CD4-positive, alpha-beta T cell (primary cell): ENCODE results near the gene LHFPL3. TPM values are rescaled to one million over a fixed set of nuclear protein-coding genes. Genes with fewer than 3 reads are reported as not detected.

ENCODE experiments used
- ATAC-seq: fragments of 200-7000 bp; cut with Tn5 transposase; one replicate; pipeline ENCODE4 v1.10.0; 2022; ENCODE audit warnings: mild to moderate bottlenecking; ENCODE audit not compliant: poor library complexity
- CTCF ChIA-PET: fragments of 350-600 bp; sonication (Branson Sonifier 250); formaldehyde crosslinking; loops from one replicate; lab custom pipeline; 2021; ENCODE audit warnings: antibody characterized with exemption, inconsistent platforms; lab: Charles Lee
- POLR2A ChIA-PET: fragments of 350-600 bp; sonication (Branson Sonifier 250); formaldehyde crosslinking; loops from one replicate; lab custom pipeline; 2021; ENCODE audit warnings: antibody characterized with exemption, inconsistent platforms; lab: Charles Lee
- DNase-seq, 14 experiments: peaks; one replicate each; pipeline ENCODE4 v3.0.0-alpha.2; 2013 to 2020; ENCODE audit warnings: mixed read lengths in 2 of 14
- H3K27ac ChIP-seq, 2 donors: one replicate each; pipeline versions ENCODE4 v1.5.1 to v1.7.0; 2013; ENCODE audit warnings: low read length in 2 of 2, low read depth in 1 of 2, mild to moderate bottlenecking in 1 of 2
- H3K27me3 ChIP-seq, 2 experiments: 1 replicate in 1 of 2; 2 replicates in 1 of 2; pipeline versions ENCODE4 v1.6.1 to v1.7.0; 2013; ENCODE audit warnings: low read length in 2 of 2, control low read depth in 1 of 2, mild to moderate bottlenecking in 1 of 2, moderate library complexity in 1 of 2; ENCODE audit not compliant: insufficient read depth in 2 of 2, control insufficient read depth in 1 of 2
- H3K36me3 ChIP-seq: one replicate; pipeline ENCODE4 v1.6.1; 2013; ENCODE audit warnings: low read length, control low read depth; ENCODE audit not compliant: insufficient read depth
- H3K4me1 ChIP-seq: one replicate; pipeline ENCODE4 v1.6.1; 2013; ENCODE audit warnings: low read length, control low read depth; ENCODE audit not compliant: insufficient read depth
- H3K4me3 ChIP-seq: one replicate; pipeline ENCODE4 v1.5.1; 2013; ENCODE audit warnings: mild to moderate bottlenecking, low read length, moderate library complexity
- H3K9me3 ChIP-seq, 2 experiments: 1 replicate in 1 of 2; 2 replicates in 1 of 2; pipeline versions ENCODE4 v1.6.1 to v1.7.0; 2013; ENCODE audit warnings: low read length in 2 of 2, mild to moderate bottlenecking in 2 of 2, control low read depth in 1 of 2, moderate library complexity in 1 of 2; ENCODE audit not compliant: control insufficient read depth in 1 of 2, insufficient read depth in 1 of 2
- H3K27ac Mint-ChIP-seq: one replicate; pipeline ENCODE4 v1.8.0; 2020; ENCODE audit warnings: mixed read lengths
- H3K27me3 Mint-ChIP-seq: one replicate; pipeline ENCODE4 v1.8.0; 2021; ENCODE audit warnings: mixed read lengths
- H3K36me3 Mint-ChIP-seq: one replicate; pipeline ENCODE4 v1.8.0; 2021; ENCODE audit warnings: low read depth, mixed read lengths
- H3K4me1 Mint-ChIP-seq: one replicate; pipeline ENCODE4 v1.8.0; 2021; ENCODE audit warnings: low read depth, mixed read lengths
- H3K4me3 Mint-ChIP-seq: one replicate; pipeline ENCODE4 v1.8.0; 2020; ENCODE audit warnings: mild to moderate bottlenecking, mixed read lengths
- H3K9me3 Mint-ChIP-seq: one replicate; pipeline ENCODE4 v1.8.0; 2020; ENCODE audit warnings: mixed read lengths
- intact Hi-C, 2 experiments: fragments of 100-400 bp; cut with DNase I in 1 of 2; cut with micrococcal nuclease in 1 of 2; formaldehyde crosslinking; loops; one replicate each; pipeline versions ENCODE4 v1.15.1 to v1.9.0; 2023 to 2025; cut with DNase I, micrococcal nuclease
- total RNA-seq, 174 experiments: library from RNA in 2 of 174; stranded (reverse) in 2 of 174; gene quantifications; one replicate each; pipeline ENCODE4 v1.2.3 and lab custom pipeline; 2021 to 2026
- TF ChIP-seq, protein P1 (sequence below): fragments of 200-600 bp; IDR thresholded peaks from one replicate; pipeline ENCODE4 v1.8.0; 2022; ENCODE audit warnings: antibody characterized with exemption, mild to moderate bottlenecking

LHFPL3 gene
- total RNA-seq, 2 experiments from 2014 or later, result not detected

DNA sequence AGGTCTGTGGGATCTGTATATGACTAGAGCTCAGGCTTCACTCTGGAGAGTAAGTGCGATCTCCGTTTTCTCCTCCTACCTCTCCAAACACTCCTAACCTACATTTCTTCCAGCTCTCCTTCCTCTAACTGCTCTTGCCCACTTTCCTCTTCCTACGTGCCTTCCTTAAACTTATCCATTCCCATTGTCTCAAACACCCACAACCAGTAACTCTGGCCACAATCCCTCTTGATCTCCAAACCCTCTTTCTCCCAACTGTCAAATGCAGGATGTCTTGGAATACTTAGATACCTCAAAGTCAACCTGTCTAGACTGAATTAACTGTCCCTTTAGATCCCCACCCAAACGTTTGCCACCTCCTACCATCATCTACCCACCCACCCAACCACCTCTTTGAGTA, 471.9 kb downstream of the LHFPL3 start:
- no peak for ATAC-seq
- Mint-ChIP-seq H3K36me3 (no peaks in the 10 kb centered on the region), H3K9me3 (no peaks in the 10 kb centered on the region), H3K27me3 (peaks cover 34% of the 10 kb centered on the region), H3K4me1 (no peaks in the 10 kb centered on the region), H3K4me3 (no peak overlapping the region), H3K27ac (no peak overlapping the region)
- Histone ChIP-seq H3K27me3 (peaks cover 0 to 3% of the 10 kb centered on the region in 2 experiments), H3K4me3 (no peak overlapping the region), H3K4me1 (no peaks in the 10 kb centered on the region), H3K36me3 (no peaks in the 10 kb centered on the region), H3K27ac (no peak overlapping the region), H3K9me3 (no peaks in the 10 kb centered on the region)
- intact Hi-C loops, result no loop called here
- CTCF ChIA-PET, result no interaction called here
- TF ChIP-seq, protein P1, sequence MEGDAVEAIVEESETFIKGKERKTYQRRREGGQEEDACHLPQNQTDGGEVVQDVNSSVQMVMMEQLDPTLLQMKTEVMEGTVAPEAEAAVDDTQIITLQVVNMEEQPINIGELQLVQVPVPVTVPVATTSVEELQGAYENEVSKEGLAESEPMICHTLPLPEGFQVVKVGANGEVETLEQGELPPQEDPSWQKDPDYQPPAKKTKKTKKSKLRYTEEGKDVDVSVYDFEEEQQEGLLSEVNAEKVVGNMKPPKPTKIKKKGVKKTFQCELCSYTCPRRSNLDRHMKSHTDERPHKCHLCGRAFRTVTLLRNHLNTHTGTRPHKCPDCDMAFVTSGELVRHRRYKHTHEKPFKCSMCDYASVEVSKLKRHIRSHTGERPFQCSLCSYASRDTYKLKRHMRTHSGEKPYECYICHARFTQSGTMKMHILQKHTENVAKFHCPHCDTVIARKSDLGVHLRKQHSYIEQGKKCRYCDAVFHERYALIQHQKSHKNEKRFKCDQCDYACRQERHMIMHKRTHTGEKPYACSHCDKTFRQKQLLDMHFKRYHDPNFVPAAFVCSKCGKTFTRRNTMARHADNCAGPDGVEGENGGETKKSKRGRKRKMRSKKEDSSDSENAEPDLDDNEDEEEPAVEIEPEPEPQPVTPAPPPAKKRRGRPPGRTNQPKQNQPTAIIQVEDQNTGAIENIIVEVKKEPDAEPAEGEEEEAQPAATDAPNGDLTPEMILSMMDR, result no peak
- no peak for DNase-seq
- POLR2A ChIA-PET, result no interaction called here

GRCh38 chr7:104801022-104801421, 472.6 kb downstream of the LHFPL3 start:
- no peaks in the 10 kb centered on the region for H3K27me3 ChIP-seq
- ATAC-seq, result no peak
- H3K27me3 Mint-ChIP-seq, result peaks cover 30% of the 10 kb centered on the region

GRCh38 chr7:104803931-104804330, 475.5 kb downstream of the LHFPL3 start:
- H3K27ac Mint-ChIP-seq, result no peak overlapping the region
- POLR2A ChIA-PET, result no interaction called here
- CTCF ChIA-PET, result no interaction called here

More at GRCh38 chr7:104801022-104801421, 472.6 kb downstream of the LHFPL3 start:
- Histone ChIP-seq H3K9me3 (no peaks in the 10 kb centered on the region), H3K4me3 (no peak overlapping the region), H3K36me3 (no peaks in the 10 kb centered on the region), H3K27ac (no peak overlapping the region), H3K4me1 (no peaks in the 10 kb centered on the region)
- ChIA-PET POLR2A (no interaction called here), CTCF (no interaction called here)
- DNase-seq, result no peak
- intact Hi-C loops, result no loop called here
- Mint-ChIP-seq H3K4me3 (no peak overlapping the region), H3K36me3 (no peaks in the 10 kb centered on the region), H3K4me1 (no peaks in the 10 kb centered on the region), H3K27ac (no peak overlapping the region), H3K9me3 (no peaks in the 10 kb centered on the region)
- TF ChIP-seq, protein P1, result no peak

More at GRCh38 chr7:104803931-104804330, 475.5 kb downstream of the LHFPL3 start:
- H3K27me3 ChIP-seq, result peaks cover 0 to 4% of the 10 kb centered on the region in 2 experiments
- TF ChIP-seq, protein P1, result no peak
- no peaks in the 10 kb centered on the region for H3K4me1 Mint-ChIP-seq
- no peaks in the 10 kb centered on the region for H3K36me3 Mint-ChIP-seq
- no peaks in the 10 kb centered on the region for H3K36me3 ChIP-seq
- intact Hi-C loops, result no loop called here
- no peak overlapping the region for H3K4me3 Mint-ChIP-seq
- H3K4me3 ChIP-seq, result no peak overlapping the region
- no peaks in the 10 kb centered on the region for H3K4me1 ChIP-seq
- H3K27me3 Mint-ChIP-seq, result peaks cover 45% of the 10 kb centered on the region
- DNase-seq (no peak), ATAC-seq (no peak)
- no peaks in the 10 kb centered on the region for H3K9me3 Mint-ChIP-seq
- no peaks in the 10 kb centered on the region for H3K9me3 ChIP-seq
- no peak overlapping the region for H3K27ac ChIP-seq
